Right lobe of liver (tissue), 4 donors: ENCODE results near the gene TNPO1.

Experiments
- CTCF ChIP-seq, 4 donors: fragments of 200-600 bp in 3 of 4; fragments of 450-650 bp in 1 of 4; IDR thresholded peaks; one replicate each; pipeline versions ENCODE4 v1.5.1 to v1.8.0; 2016 to 2022; ENCODE audit warnings: antibody characterized with exemption in 4 of 4, mild to moderate bottlenecking in 2 of 4
- POLR2A ChIP-seq: fragments of 450-650 bp; IDR thresholded peaks from one replicate; pipeline ENCODE4 v1.6.1; 2017; ENCODE audit warnings: antibody characterized with exemption, mild to moderate bottlenecking
- donor health status: DM: no; HTN: no; CAD: no.
- donor health status: DM: no; HTN: no; CAD: no.
- donor health status: DM: no; HTN: yes; CAD: no.

- TF ChIP-seq CTCF (IDR thresholded peaks at IDR 0.05) (no peak), POLR2A (no peak)
Measured at GRCh38 chr5:72822944-72823343, 6.5 kb downstream of the TNPO1 start.
